ENCODE measurements around the gene WDR36. TPM values are rescaled to one million over a fixed set of nuclear protein-coding genes. Genes with fewer than 3 reads are reported as not detected.

The WDR36 gene
- total RNA-seq, 2 experiments from 2014 or later, result 22.0 to 22.4 TPM

GRCh38 chr5:111119221-111119620 is 27.1 kb downstream of the WDR36 start:
- Mint-ChIP-seq H3K27me3 (no peaks in the 10 kb centered on the region), H3K36me3 (ENCODE audit: low read depth) (peaks cover 74% of the 10 kb centered on the region), H3K4me1 (ENCODE audit: low read depth) (no peaks in the 10 kb centered on the region), H3K27ac (no peak overlapping the region), H3K9me3 (no peaks in the 10 kb centered on the region), H3K4me3 (no peak overlapping the region)
- Histone ChIP-seq H3K9me3 (ENCODE audit: control insufficient read depth in 1 of 2, insufficient read depth in 1 of 2, low read length in 2 of 2) (no peaks in the 10 kb centered on the region), H3K27me3 (ENCODE audit: control insufficient read depth in 1 of 2, insufficient read depth in 2 of 2, low read length in 2 of 2) (no peaks in the 10 kb centered on the region), H3K4me3 (ENCODE audit: low read length) (no peak overlapping the region), H3K4me1 (ENCODE audit: insufficient read depth, low read length) (no peaks in the 10 kb centered on the region), H3K27ac (ENCODE audit: low read depth in 1 of 2, low read length in 2 of 2) (no peak overlapping the region), H3K36me3 (ENCODE audit: insufficient read depth, low read length) (peaks cover 59% of the 10 kb centered on the region)
- DNase-seq, result no peak
- intact Hi-C loops (cut with DNase I, micrococcal nuclease), result no loop called here
- ChIA-PET CTCF (no interaction called here), POLR2A (no interaction called here)
- no peak for TF ChIP-seq CTCF (IDR thresholded peaks at IDR 0.05)
- no peak for ATAC-seq (ENCODE audit: poor library complexity)

- peaks cover 59% of the 10 kb centered on the region for H3K36me3 ChIP-seq (ENCODE audit: insufficient read depth, low read length)
- no peak for DNase-seq
These were observed 27.7 kb downstream of the WDR36 start for GRCh38 chr5:111119856-111120255.

GRCh38 chr5:111120911-111121310 is 28.8 kb downstream of the WDR36 start:
- Histone ChIP-seq H3K27ac (ENCODE audit: low read depth in 1 of 2, low read length in 2 of 2) (no peak overlapping the region), H3K27me3 (ENCODE audit: control insufficient read depth in 1 of 2, insufficient read depth in 2 of 2, low read length in 2 of 2) (no peaks in the 10 kb centered on the region), H3K4me1 (ENCODE audit: insufficient read depth, low read length) (no peaks in the 10 kb centered on the region), H3K36me3 (ENCODE audit: insufficient read depth, low read length) (peaks cover 60% of the 10 kb centered on the region), H3K9me3 (ENCODE audit: control insufficient read depth in 1 of 2, insufficient read depth in 1 of 2, low read length in 2 of 2) (no peaks in the 10 kb centered on the region), H3K4me3 (ENCODE audit: low read length) (no peak overlapping the region)
- no peaks in the 10 kb centered on the region for H3K9me3 Mint-ChIP-seq
- DNase-seq (no peak), ATAC-seq (ENCODE audit: poor library complexity) (no peak)
- intact Hi-C loops (cut with DNase I, micrococcal nuclease), result no loop called here
- ChIA-PET POLR2A (no interaction called here), CTCF (no interaction called here)
- TF ChIP-seq CTCF (IDR thresholded peaks at IDR 0.05), result no peak
- H3K27me3 Mint-ChIP-seq, result no peaks in the 10 kb centered on the region
- peaks cover 75% of the 10 kb centered on the region for H3K36me3 Mint-ChIP-seq (ENCODE audit: low read depth)
- H3K27ac Mint-ChIP-seq, result no peak overlapping the region
- no peaks in the 10 kb centered on the region for H3K4me1 Mint-ChIP-seq (ENCODE audit: low read depth)
- no peak overlapping the region for H3K4me3 Mint-ChIP-seq

More at GRCh38 chr5:111119856-111120255, 27.7 kb downstream of the WDR36 start:
- no peak for TF ChIP-seq CTCF (IDR thresholded peaks at IDR 0.05)
- no peak overlapping the region for H3K27ac Mint-ChIP-seq
- Histone ChIP-seq H3K27me3 (ENCODE audit: control insufficient read depth in 1 of 2, insufficient read depth in 2 of 2, low read length in 2 of 2) (no peaks in the 10 kb centered on the region), H3K4me1 (ENCODE audit: insufficient read depth, low read length) (no peaks in the 10 kb centered on the region), H3K4me3 (ENCODE audit: low read length) (no peak overlapping the region), H3K9me3 (ENCODE audit: control insufficient read depth in 1 of 2, insufficient read depth in 1 of 2, low read length in 2 of 2) (no peaks in the 10 kb centered on the region), H3K27ac (ENCODE audit: low read depth in 1 of 2, low read length in 2 of 2) (no peak overlapping the region)
- no peak overlapping the region for H3K4me3 Mint-ChIP-seq
- CTCF ChIA-PET, result interaction anchor here (0.7 kb wide), 1 partner anchor 14 kb away, joined by 3 read pairs; no protein-coding TSS in a partner anchor
- H3K9me3 Mint-ChIP-seq, result no peaks in the 10 kb centered on the region
- no peaks in the 10 kb centered on the region for H3K27me3 Mint-ChIP-seq
- POLR2A ChIA-PET, result no interaction called here
- intact Hi-C loops (cut with DNase I, micrococcal nuclease), result no loop called here
- ATAC-seq (ENCODE audit: poor library complexity), result no peak
- H3K4me1 Mint-ChIP-seq (ENCODE audit: low read depth), result no peaks in the 10 kb centered on the region
- peaks cover 74% of the 10 kb centered on the region for H3K36me3 Mint-ChIP-seq (ENCODE audit: low read depth)
